Retina (tissue), 1 donor: Measurements from ENCODE around the gene CRIM1.
A peak's percentile ranks its signal among the peaks of the same experiment; 100 is the strongest.

Experiments
- DNase-seq: peaks from one replicate; pipeline ENCODE4 v3.0.0-alpha.2; 2016

The CRIM1 gene

GRCh38 chr2:36462311-36462935 is 106.8 kb downstream of the CRIM1 start:
- no peak for DNase-seq

GRCh38 chr2:36463365-36463764 is 107.8 kb downstream of the CRIM1 start:
- no peak for DNase-seq

- DNase-seq, result no peak
Measured at GRCh38 chr2:36464006-36464721, 108.6 kb downstream of the CRIM1 start.

- no peak for DNase-seq
Measured at GRCh38 chr2:36466135-36466534, 110.6 kb downstream of the CRIM1 start.

GRCh38 chr2:36468463-36469105 is 113.0 kb downstream of the CRIM1 start:
- DNase-seq, result no peak

- DNase-seq, result no peak
Measured at GRCh38 chr2:36469106-36469477, 113.5 kb downstream of the CRIM1 start.

GRCh38 chr2:36469710-36470109 is 114.1 kb downstream of the CRIM1 start:
- DNase-seq, result no peak

- DNase-seq, result no peak
Measured at GRCh38 chr2:36473230-36473629, 117.7 kb downstream of the CRIM1 start.

GRCh38 chr2:36476411-36476810 is 120.8 kb downstream of the CRIM1 start:
- no peak for DNase-seq

- DNase-seq, result no peak
Measured at GRCh38 chr2:36477315-36477714, 121.7 kb downstream of the CRIM1 start.

- DNase-seq, result no peak
Measured at GRCh38 chr2:36477746-36478145, 122.2 kb downstream of the CRIM1 start.

- DNase-seq, result no peak
Measured at GRCh38 chr2:36478332-36478738, 122.8 kb downstream of the CRIM1 start.

- DNase-seq, result peak; percentile 17
Measured at GRCh38 chr2:36478999-36479398, 123.4 kb downstream of the CRIM1 start.

- DNase-seq, result no peak
Measured at GRCh38 chr2:36479406-36479805, 123.8 kb downstream of the CRIM1 start.

- no peak for DNase-seq
Measured at GRCh38 chr2:36480028-36480427, 124.5 kb downstream of the CRIM1 start.

GRCh38 chr2:36480636-36481035 is 125.1 kb downstream of the CRIM1 start:
- DNase-seq, result no peak

- DNase-seq, result no peak
Measured at GRCh38 chr2:36481709-36482108, 126.1 kb downstream of the CRIM1 start.

GRCh38 chr2:36482576-36483214 is 127.1 kb downstream of the CRIM1 start:
- DNase-seq, result no peak

GRCh38 chr2:36483290-36483689 is 127.7 kb downstream of the CRIM1 start:
- DNase-seq, result no peak

GRCh38 chr2:36484454-36484853 is 128.9 kb downstream of the CRIM1 start:
- no peak for DNase-seq

- no peak for DNase-seq
Measured at GRCh38 chr2:36485521-36485920, 129.9 kb downstream of the CRIM1 start.

GRCh38 chr2:36486521-36487044 is 131.0 kb downstream of the CRIM1 start:
- no peak for DNase-seq

GRCh38 chr2:36487947-36488346 is 132.4 kb downstream of the CRIM1 start:
- no peak for DNase-seq

- DNase-seq, result no peak
Measured at GRCh38 chr2:36489281-36489680, 133.7 kb downstream of the CRIM1 start.
